ENCODE measurements around the gene CHI3L2. TPM values are rescaled to one million over a fixed set of nuclear protein-coding genes. Genes with fewer than 3 reads are reported as not detected.

Gene CHI3L2
- total and polyA plus RNA-seq, 2 of the 4 experiments (the other 2 are of a cell fraction) = 0.18 to 0.19 TPM

GRCh38 chr1:111200802-111201161 lies 26.7 kb upstream of the CHI3L2 start:
- Histone ChIP-seq H3K9ac (ENCODE audit: low read depth, low read length) (no peak overlapping the region), H3K79me1 (ENCODE audit: low read depth in 1 of 2, low read length in 2 of 2) (no peaks in the 10 kb centered on the region), H2AFZ (replicated peaks; ENCODE audit: low read length, poor library complexity) (no peak overlapping the region), H2AK5ac (ENCODE audit: low read depth, low read length) (no peak overlapping the region), H3K18ac (ENCODE audit: low read depth, low read length) (no peak overlapping the region), H3K14ac (replicated peaks; ENCODE audit: low read depth, low read length) (no peak overlapping the region), H3K27me3 (ENCODE audit: control insufficient read depth, insufficient read depth, low read length) (peaks cover 12% of the 10 kb centered on the region), H3K9me1 (ENCODE audit: insufficient read depth, low read length) (peaks cover 2% of the 10 kb centered on the region; the same call in 1 of the 2 replicates), H3K4ac (ENCODE audit: low read depth, low read length) (no peak overlapping the region), H2AK9ac (replicated peaks; ENCODE audit: low read depth, low read length, poor library complexity) (no peak overlapping the region), H3K4me1 (ENCODE audit: control insufficient read depth, insufficient read depth, low read length) (peaks cover 16% of the 10 kb centered on the region), H4K91ac (ENCODE audit: insufficient read depth, low read depth, low read length) (no peak overlapping the region), H3K27ac (ENCODE audit: insufficient read depth, low read length) (no peak overlapping the region), H3K36me3 (ENCODE audit: control insufficient read depth, insufficient read depth, low read length) (no peaks in the 10 kb centered on the region), H3K9me3 (ENCODE audit: control insufficient read depth, insufficient read depth, low read length) (no peaks in the 10 kb centered on the region), H3K23ac (ENCODE audit: low read depth, low read length) (no peak overlapping the region), H2BK5ac (ENCODE audit: low read depth, low read length, poor library complexity, severe bottlenecking) (no peak overlapping the region), H3K4me3 (ENCODE audit: insufficient read depth, low read depth, low read length) (no peak overlapping the region), H2BK15ac (ENCODE audit: low read depth, low read length) (no peak overlapping the region), H4K8ac (ENCODE audit: low read depth in 2 of 2, low read length in 2 of 2) (no peak overlapping the region), H4K5ac (ENCODE audit: low read depth, low read length) (no peak overlapping the region), H4K20me1 (ENCODE audit: insufficient read depth, low read length) (no peaks in the 10 kb centered on the region), H2BK20ac (ENCODE audit: low read depth, low read length) (no peak overlapping the region), H3K4me2 (ENCODE audit: low read depth, low read length) (no peak overlapping the region), H2BK120ac (ENCODE audit: low read depth, low read length) (no peak overlapping the region), H3K56ac (ENCODE audit: extremely low read depth, insufficient read depth, low read length) (no peak overlapping the region)
- no peak for TF ChIP-seq USF2 (IDR thresholded peaks at IDR 0.05; ENCODE audit: low read depth, low read length)
- TF ChIP-seq POLR2A (IDR thresholded peaks at IDR 0.05; ENCODE audit: low read depth, low read length) = no peak
- no peak for TF ChIP-seq RAD21 (IDR thresholded peaks at IDR 0.05; ENCODE audit: low read length)
- TF ChIP-seq NFE2L2 (IDR thresholded peaks at IDR 0.05; ENCODE audit: low read depth, low read length) = no peak
- no peak for TF ChIP-seq CHD1 (IDR thresholded peaks at IDR 0.05; ENCODE audit: low read depth, low read length)
- in situ Hi-C loops (cut with MboI; ENCODE audit: low sequenced_read_pairs) (no loop called here), intact Hi-C loops (cut with micrococcal nuclease) (no loop called here), dilution Hi-C loops (cut with HindIII; ENCODE audit: low sequenced_read_pairs, unreplicated experiment) (no loop called here)
- BruUV-seq (replicated peaks) = no TSS peak
- ChIA-PET POLR2A (ENCODE audit: unreplicated experiment) (no interaction called here), CTCF (no interaction called here)
- DNase-seq (no peak), ATAC-seq (ENCODE audit: low read depth) (no peak)
- WGBS, 2 experiments (ENCODE audit: extremely low coverage in 2 of 2, insufficient read length in 1 of 2) = no CpG with 5 or more reads among the region's 3 CpGs
